T-helper 17 cell (primary cell): ENCODE results near the gene TMEM198. TPM values are rescaled to one million over a fixed set of nuclear protein-coding genes. Genes with fewer than 3 reads are reported as not detected.

ENCODE experiments used
- ATAC-seq: fragments of 150-1000 bp; cut with Tn5 transposase; 2 replicates; pipeline ENCODE4 v1.10.0; 2021; ENCODE audit warnings: mild to moderate bottlenecking, moderate library complexity
- DNase-seq, 3 donors: peaks; one replicate each; pipeline versions ENCODE4 v3.0.0 to v3.0.0-alpha.2; 2020 to 2021
- H3K9me3 ChIP-seq: one replicate; pipeline ENCODE4 v1.7.0; 2013; ENCODE audit warnings: low read length, mild to moderate bottlenecking; ENCODE audit not compliant: control insufficient read depth, poor library complexity, severe bottlenecking
- H3K27ac Mint-ChIP-seq: one replicate; pipeline ENCODE4 v1.8.0; 2022; ENCODE audit warnings: mild to moderate bottlenecking, moderate library complexity, mixed read lengths
- H3K27me3 Mint-ChIP-seq: one replicate; pipeline ENCODE4 v1.8.0; 2022; ENCODE audit warnings: mixed read lengths
- H3K36me3 Mint-ChIP-seq: one replicate; pipeline ENCODE4 v1.8.0; 2022; ENCODE audit warnings: low read depth, mixed read lengths
- H3K4me1 Mint-ChIP-seq: one replicate; pipeline ENCODE4 v1.8.0; 2022; ENCODE audit warnings: mild to moderate bottlenecking, mixed read lengths
- H3K4me3 Mint-ChIP-seq: one replicate; pipeline ENCODE4 v1.8.0; 2022; ENCODE audit warnings: mild to moderate bottlenecking, moderate library complexity, mixed read lengths
- total RNA-seq, 4 donors: library from RNA in 2 of 4; stranded (reverse) in 2 of 4; gene quantifications; one replicate each; pipeline ENCODE4 v1.2.3 and lab custom pipeline; 2022 to 2026

Gene TMEM198
- total RNA-seq (under 1 TPM; 0.42 to 0.77 TPM), total RNA-seq (lab: John Stamatoyannopoulos, UW) (0 to 0.45 reads per million in 2 donors)

GRCh38 chr2:219543596-219544358 lies at the start of gene TMEM198, which contains the start of gene CHPF:
Gene TMEM198 (plus strand): TSS chr2:219544028. CDS start chr2:219544728, 700 bp downstream.
Gene CHPF (minus strand): TSS chr2:219543809. CDS start chr2:219543538, 271 bp downstream.
- DNase-seq = peak; percentile 79 to 89 (median 82)
- no peaks in the 10 kb centered on the region for H3K9me3 ChIP-seq
- peak within 1 kb of the TSS; percentile 92 for H3K4me3 Mint-ChIP-seq
- H3K27me3 Mint-ChIP-seq = peaks cover 8% of the 10 kb centered on the region
- peak within 1 kb of the TSS; percentile 85 for H3K27ac Mint-ChIP-seq
- no peaks in the 10 kb centered on the region for H3K36me3 Mint-ChIP-seq
- peaks cover 21% of the 10 kb centered on the region for H3K4me1 Mint-ChIP-seq
- peak; percentile 77 for ATAC-seq

- H3K4me1 Mint-ChIP-seq = peaks cover 26% of the 10 kb centered on the region
- no peak overlapping the region for H3K4me3 Mint-ChIP-seq
- ATAC-seq = no peak
- H3K36me3 Mint-ChIP-seq = peaks cover 12% of the 10 kb centered on the region
- no peak for DNase-seq
- peaks cover 77% of the 10 kb centered on the region for H3K27me3 Mint-ChIP-seq
- H3K27ac Mint-ChIP-seq = no peak overlapping the region
- no peaks in the 10 kb centered on the region for H3K9me3 ChIP-seq
Observed at GRCh38 chr2:219494952-219495530, 48.8 kb upstream of the TMEM198 start.

GRCh38 chr2:219495531-219496122 lies 48.2 kb upstream of the TMEM198 start:
- peak in 2 of 3 donors; percentile 27 to 34 for DNase-seq
- ATAC-seq = no peak
- Mint-ChIP-seq H3K27me3 (peaks cover 71% of the 10 kb centered on the region), H3K36me3 (peaks cover 12% of the 10 kb centered on the region), H3K27ac (no peak overlapping the region), H3K4me3 (no peak overlapping the region), H3K4me1 (peaks cover 29% of the 10 kb centered on the region)
- H3K9me3 ChIP-seq = no peaks in the 10 kb centered on the region

GRCh38 chr2:219496247-219496824 lies 47.5 kb upstream of the TMEM198 start:
- Mint-ChIP-seq H3K4me3 (peak overlapping the region; percentile 100), H3K27ac (no peak overlapping the region), H3K4me1 (peaks cover 29% of the 10 kb centered on the region), H3K36me3 (peaks cover 12% of the 10 kb centered on the region), H3K27me3 (peaks cover 68% of the 10 kb centered on the region)
- ATAC-seq (no peak), DNase-seq (no peak)
- no peaks in the 10 kb centered on the region for H3K9me3 ChIP-seq

GRCh38 chr2:219496825-219497494 lies 46.9 kb upstream of the TMEM198 start:
- no peaks in the 10 kb centered on the region for H3K9me3 ChIP-seq
- peaks cover 29% of the 10 kb centered on the region for H3K4me1 Mint-ChIP-seq
- H3K27me3 Mint-ChIP-seq = peaks cover 63% of the 10 kb centered on the region
- H3K27ac Mint-ChIP-seq = no peak overlapping the region
- peak overlapping the region; percentile 100 for H3K4me3 Mint-ChIP-seq
- peaks cover 12% of the 10 kb centered on the region for H3K36me3 Mint-ChIP-seq
- DNase-seq (no peak), ATAC-seq (no peak)

GRCh38 chr2:219497495-219498279 lies 46.1 kb upstream of the TMEM198 start:
- peak overlapping the region; percentile 100 for H3K4me3 Mint-ChIP-seq
- peaks cover 29% of the 10 kb centered on the region for H3K4me1 Mint-ChIP-seq
- H3K9me3 ChIP-seq = no peaks in the 10 kb centered on the region
- H3K27ac Mint-ChIP-seq = peak overlapping the region; percentile 96
- H3K27me3 Mint-ChIP-seq = peaks cover 56% of the 10 kb centered on the region
- peaks cover 9% of the 10 kb centered on the region for H3K36me3 Mint-ChIP-seq
- ATAC-seq = no peak
- DNase-seq = peak in 1 of 3 donors; percentile 37

GRCh38 chr2:219498280-219499057 lies 45.4 kb upstream of the TMEM198 start, which contains the start of gene GMPPA:
Gene GMPPA (plus strand): TSS chr2:219498891. CDS start chr2:219499976, 1,085 bp downstream.
- peak; percentile 96 for ATAC-seq
- Mint-ChIP-seq H3K4me1 (peaks cover 29% of the 10 kb centered on the region), H3K4me3 (peak within 1 kb of the TSS; percentile 100), H3K27me3 (peaks cover 48% of the 10 kb centered on the region), H3K27ac (peak within 1 kb of the TSS; percentile 96), H3K36me3 (peaks cover 11% of the 10 kb centered on the region)
- no peaks in the 10 kb centered on the region for H3K9me3 ChIP-seq
- DNase-seq = peak; percentile 78 to 86 (median 83)

- Mint-ChIP-seq H3K27ac (peak overlapping the region; percentile 96), H3K36me3 (peaks cover 13% of the 10 kb centered on the region), H3K4me3 (peak overlapping the region; percentile 100), H3K4me1 (peaks cover 32% of the 10 kb centered on the region), H3K27me3 (peaks cover 43% of the 10 kb centered on the region)
- no peaks in the 10 kb centered on the region for H3K9me3 ChIP-seq
- ATAC-seq (no peak), DNase-seq (no peak)
Observed at GRCh38 chr2:219499058-219499307, 44.8 kb upstream of the TMEM198 start.

GRCh38 chr2:219499555-219499954 lies 44.3 kb upstream of the TMEM198 start:
- Mint-ChIP-seq H3K4me3 (peak overlapping the region; percentile 100), H3K4me1 (peaks cover 35% of the 10 kb centered on the region), H3K27ac (peak overlapping the region; percentile 96), H3K27me3 (peaks cover 37% of the 10 kb centered on the region), H3K36me3 (peaks cover 18% of the 10 kb centered on the region)
- no peak for DNase-seq
- no peaks in the 10 kb centered on the region for H3K9me3 ChIP-seq
- no peak for ATAC-seq

- Mint-ChIP-seq H3K4me1 (peaks cover 36% of the 10 kb centered on the region), H3K27ac (peak overlapping the region; percentile 96), H3K27me3 (peaks cover 31% of the 10 kb centered on the region), H3K4me3 (peak overlapping the region; percentile 100), H3K36me3 (peaks cover 21% of the 10 kb centered on the region)
- ATAC-seq = no peak
- no peaks in the 10 kb centered on the region for H3K9me3 ChIP-seq
- DNase-seq = no peak
Observed at GRCh38 chr2:219500135-219500534, 43.7 kb upstream of the TMEM198 start.

GRCh38 chr2:219501849-219502248 lies 42.0 kb upstream of the TMEM198 start:
- Mint-ChIP-seq H3K36me3 (peaks cover 26% of the 10 kb centered on the region), H3K4me1 (peaks cover 32% of the 10 kb centered on the region), H3K27ac (no peak overlapping the region), H3K4me3 (no peak overlapping the region), H3K27me3 (peaks cover 15% of the 10 kb centered on the region)
- ATAC-seq = no peak
- DNase-seq = no peak
- no peaks in the 10 kb centered on the region for H3K9me3 ChIP-seq
